DMS 273 (cell line): ENCODE measurements around the gene MTOR.
"Not testable (repeated sequence)": the region's sequence is repeated elsewhere in the genome, so short reads cannot be mapped to it uniquely, and the experiment has no call there.

Experiments
- DNase-seq: peaks from one replicate; lab custom pipeline; 2025; ENCODE audit not compliant: unreplicated experiment; lab: John Stamatoyannopoulos, UW

Gene MTOR

GRCh38 chr1:11124965-11125364 lies 137.4 kb downstream of the MTOR start:
- no peak for DNase-seq

GRCh38 chr1:11116318-11116717 lies 146.0 kb downstream of the MTOR start:
- DNase-seq, result no peak

GRCh38 chr1:11114966-11115365 lies 147.4 kb downstream of the MTOR start:
- no peak for DNase-seq

- DNase-seq, result no peak
Observed at GRCh38 chr1:11109047-11109760, 153.1 kb downstream of the MTOR start.

GRCh38 chr1:11107599-11107998 lies 154.8 kb downstream of the MTOR start:
- no peak for DNase-seq

- no peak for DNase-seq
Observed at GRCh38 chr1:11105586-11105985, 156.8 kb downstream of the MTOR start.

GRCh38 chr1:11101347-11101746 lies 161.0 kb downstream of the MTOR start:
- no peak for DNase-seq

- not testable (repeated sequence) for DNase-seq
Observed at GRCh38 chr1:11100806-11101205, 161.5 kb downstream of the MTOR start.

GRCh38 chr1:11100149-11100493 lies 162.2 kb downstream of the MTOR start:
- DNase-seq, result no peak

- peak; percentile 97 for DNase-seq
Observed at GRCh38 chr1:11099310-11100148, 162.8 kb downstream of the MTOR start, which contains the start of gene EXOSC10. EXOSC10 (minus strand) TSS chr1:11099869; CDS start chr1:11099831, 38 bp downstream.

GRCh38 chr1:11098931-11099309 lies 163.4 kb downstream of the MTOR start:
- no peak for DNase-seq

GRCh38 chr1:11083784-11084183 lies 178.6 kb downstream of the MTOR start:
- DNase-seq, result not testable (repeated sequence)

GRCh38 chr1:11080931-11081330 lies 181.4 kb downstream of the MTOR start:
- no peak for DNase-seq

GRCh38 chr1:11078631-11079030 lies 183.7 kb downstream of the MTOR start:
- DNase-seq, result no peak

GRCh38 chr1:11073398-11073797 lies 189.0 kb downstream of the MTOR start:
- DNase-seq, result not testable (repeated sequence)

GRCh38 chr1:11072216-11072917 lies 190.0 kb downstream of the MTOR start:
- no peak for DNase-seq

GRCh38 chr1:11071463-11072215 lies 190.7 kb downstream of the MTOR start:
- DNase-seq, result no peak

- no peak for DNase-seq
Observed at GRCh38 chr1:11070876-11071275, 191.5 kb downstream of the MTOR start.

GRCh38 chr1:11068600-11069473 lies 193.5 kb downstream of the MTOR start:
- DNase-seq, result no peak
